ENCODE data around the gene SPPL3. TPM values are rescaled to one million over a fixed set of nuclear protein-coding genes. Genes with fewer than 3 reads are reported as not detected.

The SPPL3 gene
- polyA plus RNA-seq, 1 of the 3 experiments (the other 2 are of a cell fraction) = 18.8 TPM

- ChIA-PET POLR2A (no interaction called here), CTCF (interaction anchor here (0.9 to 1.2 kb wide), 3 partner anchors 8 to 56 kb away, joined by 3 read pairs; no protein-coding TSS in a partner anchor)
- no peaks in the 10 kb centered on the region for H3K9me2 ChIP-seq
Measured at GRCh38 chr12:120887253-120888043, 16.7 kb downstream of the SPPL3 start.

GRCh38 chr12:120886199-120887018 lies 17.7 kb downstream of the SPPL3 start:
- H3K27me3 ChIP-seq (ENCODE audit: insufficient read depth) = no peaks in the 10 kb centered on the region
- no peak overlapping the region for H3K4me3 ChIP-seq (ENCODE audit: low read depth in 2 of 2, low read length in 1 of 2)
- H3K4me2 ChIP-seq = no peak overlapping the region
- no peaks in the 10 kb centered on the region for H3K9me2 ChIP-seq
- no peaks in the 10 kb centered on the region for H3K36me3 ChIP-seq (replicated peaks in 1 of 2; ENCODE audit: control insufficient read depth in 1 of 2, insufficient read depth in 2 of 2, low read length in 1 of 2)
- no peak overlapping the region for H3K27ac ChIP-seq (ENCODE audit: low read depth in 2 of 2, low read length in 1 of 2)
- no peak for DNase-seq
- ChIA-PET POLR2A (no interaction called here), CTCF (no interaction called here)
- H4K20me1 ChIP-seq (ENCODE audit: insufficient read depth) = peaks cover 42% of the 10 kb centered on the region; the same call in 1 of the 2 replicates
- H2AFZ ChIP-seq (ENCODE audit: low read depth) = no peak overlapping the region
- 95% methylated on average over 4 of the region's 4 CpGs for WGBS (ENCODE audit: low lambda C conversion rate)
- no peak overlapping the region for H3K9ac ChIP-seq
- H3K9me3 ChIP-seq = no peaks in the 10 kb centered on the region
- H3K79me2 ChIP-seq (ENCODE audit: insufficient read depth) = peaks cover 93% of the 10 kb centered on the region
- no peaks in the 10 kb centered on the region for H3K4me1 ChIP-seq (ENCODE audit: control insufficient read depth in 1 of 2, insufficient read depth in 2 of 2, low read depth in 1 of 2, low read length in 1 of 2)
- peaks cover 4% of the 10 kb centered on the region for H3F3A ChIP-seq (replicated peaks; ENCODE audit: insufficient read depth)
- TF ChIP-seq REST (IDR thresholded peaks at IDR 0.05; ENCODE audit: low read depth, low read length) = no peak
- TF ChIP-seq RCOR1 (IDR thresholded peaks at IDR 0.05; ENCODE audit: low read length) = no peak
- no peak for TF ChIP-seq IRF3 (IDR thresholded peaks at IDR 0.05; ENCODE audit: low read depth, low read length)
- no peak for TF ChIP-seq RXRA (IDR thresholded peaks at IDR 0.05; ENCODE audit: borderline replicate concordance, low read depth)
- no peak for TF ChIP-seq SMC3 (IDR thresholded peaks at IDR 0.05; ENCODE audit: low read depth, low read length)
- TF ChIP-seq CTCF (IDR thresholded peaks at IDR 0.05) = no peak
- TF ChIP-seq ZBTB33 (IDR thresholded peaks at IDR 0.05; ENCODE audit: borderline replicate concordance, low read depth) = no peak
- no peak for TF ChIP-seq EP300 (IDR thresholded peaks at IDR 0.05; ENCODE audit: borderline replicate concordance in 1 of 2, low read depth in 1 of 2, low read length in 1 of 2)
- no peak for TF ChIP-seq USF2 (IDR thresholded peaks at IDR 0.05; ENCODE audit: borderline replicate concordance, low read depth, low read length)
- no peak for TF ChIP-seq CHD2 (IDR thresholded peaks at IDR 0.05; ENCODE audit: low read length, partially characterized antibody)
- TF ChIP-seq MEF2A (IDR thresholded peaks at IDR 0.05; ENCODE audit: borderline replicate concordance, low read depth) = no peak
- TF ChIP-seq MXI1 (IDR thresholded peaks at IDR 0.05; ENCODE audit: low read depth, low read length) = no peak
- no peak for TF ChIP-seq RFX5 (IDR thresholded peaks at IDR 0.05; ENCODE audit: low read length)

More at GRCh38 chr12:120887253-120888043, 16.7 kb downstream of the SPPL3 start:
- Histone ChIP-seq H3K4me1 (ENCODE audit: control insufficient read depth in 1 of 2, insufficient read depth in 2 of 2, low read depth in 1 of 2, low read length in 1 of 2) (no peaks in the 10 kb centered on the region), H3K4me3 (ENCODE audit: low read depth in 2 of 2, low read length in 1 of 2) (no peak overlapping the region), H3K36me3 (replicated peaks in 1 of 2; ENCODE audit: control insufficient read depth in 1 of 2, insufficient read depth in 2 of 2, low read length in 1 of 2) (no peaks in the 10 kb centered on the region), H3K27me3 (ENCODE audit: insufficient read depth) (no peaks in the 10 kb centered on the region), H3K27ac (ENCODE audit: low read depth in 2 of 2, low read length in 1 of 2) (no peak overlapping the region), H3K4me2 (no peak overlapping the region), H4K20me1 (ENCODE audit: insufficient read depth) (peaks cover 44% of the 10 kb centered on the region; the same call in 1 of the 2 replicates), H3K9me3 (no peaks in the 10 kb centered on the region), H3K9ac (no peak overlapping the region), H2AFZ (ENCODE audit: low read depth) (no peak overlapping the region), H3F3A (replicated peaks; ENCODE audit: insufficient read depth) (peaks cover 4% of the 10 kb centered on the region), H3K79me2 (ENCODE audit: insufficient read depth) (peaks cover 93% of the 10 kb centered on the region)
- DNase-seq = no peak
- TF ChIP-seq CHD2 (IDR thresholded peaks at IDR 0.05; ENCODE audit: low read length, partially characterized antibody) = no peak
- TF ChIP-seq TCF12 (IDR thresholded peaks at IDR 0.05) = no peak
- WGBS (ENCODE audit: low lambda C conversion rate) = 85% methylated on average over 5 of the region's 5 CpGs
